COLO829 (cell line): ENCODE measurements around the gene DEPDC5.

Experiments used
- DNase-seq: peaks from one replicate; pipeline ENCODE4 v3.0.0; 2012; ENCODE audit warnings: low spot score

Gene DEPDC5

DNA sequence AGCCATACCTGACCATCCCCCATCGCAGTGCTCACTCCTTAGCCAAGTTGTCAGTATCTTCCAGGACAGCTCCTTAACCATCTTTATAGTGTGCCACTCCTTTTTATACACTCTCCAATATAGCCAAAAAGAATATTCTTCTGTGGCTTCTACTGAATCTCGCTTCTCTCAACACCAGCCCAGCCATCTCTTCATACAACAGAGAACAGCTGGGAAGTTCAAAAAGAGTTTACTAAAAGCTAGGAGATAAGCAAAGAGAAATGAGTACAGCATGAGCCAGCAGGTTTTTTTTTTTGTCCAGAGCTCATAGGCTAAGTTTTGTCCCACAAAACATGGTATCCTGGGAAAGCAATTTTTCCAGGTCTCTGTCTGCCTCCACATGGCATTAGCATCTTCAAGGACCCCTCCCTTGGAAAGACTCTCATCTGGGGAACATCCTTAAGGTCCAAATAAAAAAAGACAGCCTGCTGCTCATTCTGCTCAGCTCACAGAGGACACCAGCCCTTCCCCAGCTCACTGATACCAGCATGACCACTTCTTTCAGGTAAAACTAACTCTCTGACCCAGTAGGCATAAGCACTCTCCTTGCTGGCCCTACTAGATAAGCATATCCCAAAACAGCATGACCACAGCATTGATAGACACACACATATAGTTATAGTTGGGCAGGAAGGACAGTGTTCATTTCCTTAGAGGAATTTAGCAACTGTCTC, 141.7 kb downstream of the DEPDC5 start:
- no peak for DNase-seq

DNA sequence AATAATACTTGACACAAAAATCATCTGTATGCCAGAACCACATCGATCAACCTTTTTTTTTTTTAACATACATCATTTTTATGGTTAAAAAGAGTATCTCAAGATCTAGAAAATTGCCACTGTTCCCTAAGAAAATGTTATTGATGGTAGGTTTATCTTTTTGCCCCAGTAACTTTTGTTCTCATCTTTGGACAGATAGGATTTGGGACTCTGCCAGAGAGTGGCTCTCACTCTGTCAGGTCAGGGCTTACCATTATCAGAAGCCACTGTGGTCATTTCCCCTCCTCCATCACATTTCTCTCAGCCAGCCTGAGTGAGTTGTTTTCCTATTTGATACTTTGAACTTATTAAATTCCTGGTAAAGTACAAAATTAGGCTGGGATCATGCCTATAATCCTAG, 142.7 kb downstream of the DEPDC5 start:
- DNase-seq, result no peak

DNA sequence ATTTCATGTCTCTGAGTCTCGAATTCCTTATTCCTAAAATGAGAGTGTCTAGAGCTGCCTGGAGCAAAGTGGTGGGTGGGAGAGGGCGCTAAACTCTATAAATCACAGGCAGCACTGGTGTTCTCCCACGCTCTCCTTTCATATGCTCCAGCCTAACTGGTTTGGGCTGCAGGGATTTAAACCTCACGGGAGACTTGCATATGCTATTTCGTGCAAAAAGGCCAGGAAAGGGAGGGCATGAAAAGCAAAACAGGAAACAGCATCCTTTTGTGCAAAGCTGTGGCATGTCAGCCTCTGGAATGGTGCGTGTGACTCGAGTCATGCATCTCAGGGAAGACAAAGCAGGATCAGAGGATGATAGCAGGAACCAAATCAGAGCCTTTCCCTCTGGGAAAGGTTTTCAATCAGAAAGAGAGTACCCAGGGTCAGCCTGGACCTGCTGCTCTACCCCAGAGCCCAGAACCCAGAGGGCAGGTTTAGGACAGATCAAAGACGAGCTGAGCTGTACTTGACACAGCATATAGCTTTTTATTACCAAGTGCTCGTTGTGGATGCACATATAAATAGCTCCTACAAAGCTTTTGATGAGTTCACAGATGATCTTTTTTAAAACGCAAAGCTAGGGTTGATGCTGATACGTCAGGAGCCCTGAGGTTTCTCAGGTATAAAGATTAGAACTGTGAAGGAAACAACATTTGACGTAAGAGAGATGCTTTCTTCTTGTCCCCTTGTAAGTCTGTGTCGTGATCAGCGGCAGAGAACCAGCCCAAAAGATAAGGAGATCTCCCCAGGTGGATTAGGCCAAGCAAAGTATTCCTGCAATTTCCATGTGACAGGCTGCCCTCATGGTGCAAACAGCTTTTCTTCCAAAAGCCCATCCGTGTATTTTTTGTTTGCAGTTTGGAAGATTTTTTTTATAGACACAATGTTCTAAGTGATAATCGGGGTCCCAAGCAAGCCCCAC, 144.3 kb downstream of the DEPDC5 start:
- DNase-seq, result peak; percentile 84

DNA sequence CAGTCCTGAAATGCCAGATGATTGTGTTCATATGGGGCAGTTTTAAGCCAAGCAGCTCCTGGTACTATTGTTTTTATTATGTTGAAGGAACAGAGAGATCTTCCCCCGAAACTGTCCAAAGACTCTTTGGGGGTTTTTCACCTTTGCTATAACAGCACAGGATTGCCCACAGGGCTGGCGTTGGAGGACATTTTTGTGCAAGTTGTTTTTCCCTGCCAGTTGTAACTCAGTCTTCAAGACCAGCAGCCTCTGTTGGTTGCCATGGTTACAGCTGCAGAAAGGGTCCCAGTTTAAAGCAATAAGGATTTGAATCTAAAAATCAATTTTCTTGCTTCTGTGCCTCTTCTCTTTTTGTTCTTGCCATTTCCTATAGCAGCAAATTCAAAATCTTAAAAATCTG, 145.1 kb downstream of the DEPDC5 start:
- no peak for DNase-seq

DNA sequence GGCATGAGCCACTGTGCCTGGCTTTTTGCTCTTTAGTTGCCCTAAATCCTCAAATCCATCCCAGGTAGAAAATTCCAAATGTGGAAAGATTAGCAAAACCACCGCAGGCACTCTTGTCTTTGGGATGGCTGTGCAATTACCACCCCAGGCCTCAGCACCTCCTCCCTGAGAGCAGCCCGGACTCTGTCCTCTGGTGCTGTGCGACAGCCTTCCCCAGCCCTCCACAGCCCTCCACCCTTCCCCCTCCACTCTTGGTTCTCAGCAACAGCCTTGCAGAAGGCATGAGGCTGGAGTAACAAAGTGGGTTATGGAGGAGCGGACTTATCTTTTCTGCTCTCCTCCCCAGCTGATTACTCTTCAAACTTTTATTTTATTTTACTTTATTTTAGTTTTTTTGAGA, 145.8 kb downstream of the DEPDC5 start:
- no peak for DNase-seq

GRCh38 chr22:31901388-31902137, 147.7 kb downstream of the DEPDC5 start:
- DNase-seq, result no peak

- no peak for DNase-seq
Observed at GRCh38 chr22:31904651-31905050, 150.8 kb downstream of the DEPDC5 start.

DNA sequence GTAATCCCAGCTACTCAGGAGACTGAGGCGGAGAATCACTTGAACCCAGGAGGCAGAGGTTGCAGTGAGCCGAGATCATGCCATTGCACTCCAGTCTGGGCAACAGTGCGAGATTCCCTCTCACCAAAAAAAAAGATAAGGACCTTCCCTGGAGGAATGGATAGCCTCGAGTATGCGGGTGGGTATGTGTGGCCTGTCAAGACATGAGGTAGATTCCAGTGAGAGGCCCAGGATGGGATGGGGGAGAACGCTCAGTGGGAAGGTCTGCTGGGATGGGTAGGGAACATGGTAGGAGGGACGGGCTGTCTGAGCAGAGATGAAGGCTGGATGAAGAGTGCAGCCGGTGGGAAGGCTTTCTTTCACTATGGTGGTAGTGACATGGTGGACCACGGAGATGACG, 151.5 kb downstream of the DEPDC5 start:
- no peak for DNase-seq

- no peak for DNase-seq
Observed at GRCh38 chr22:31906086-31906485, 152.3 kb downstream of the DEPDC5 start.

DNA sequence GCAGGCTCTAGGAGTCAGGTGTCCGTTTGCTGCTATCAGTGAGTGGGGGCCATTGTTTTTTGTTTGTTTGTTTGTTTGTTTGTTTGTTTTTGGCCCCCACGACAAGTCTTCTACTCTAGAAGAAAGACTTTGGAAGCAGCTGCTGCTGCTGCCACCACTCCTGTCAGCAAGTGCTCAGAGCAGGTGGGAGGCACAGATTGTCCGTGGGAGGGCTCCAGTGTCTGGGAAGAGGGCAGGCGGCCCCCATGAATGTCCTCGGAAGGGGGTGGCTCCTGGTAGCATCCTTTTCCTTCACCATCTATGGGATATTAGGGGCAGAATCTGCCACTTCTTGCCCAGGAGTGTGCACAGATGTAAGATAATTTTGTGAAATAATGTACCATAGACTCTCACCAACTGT, 152.8 kb downstream of the DEPDC5 start:
- no peak for DNase-seq

DNA sequence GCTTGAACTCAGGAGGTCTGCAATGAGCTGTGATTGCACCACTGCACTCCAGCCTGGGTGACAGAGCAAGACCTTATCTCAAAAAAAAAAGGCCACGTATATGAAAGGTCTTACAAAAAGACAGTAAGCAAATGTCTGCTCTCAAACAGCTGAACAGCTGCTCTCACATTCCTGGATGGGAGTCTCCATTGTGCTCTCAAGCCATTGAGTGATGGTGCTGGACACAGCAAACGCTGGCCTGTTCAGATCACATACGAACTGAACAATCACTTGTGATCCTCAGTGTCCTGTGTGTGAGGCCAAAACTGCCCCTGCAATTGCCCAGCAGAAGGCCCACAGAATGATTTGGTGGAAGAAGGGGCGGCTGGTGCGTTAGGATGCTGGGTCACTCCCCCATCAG, 156.2 kb downstream of the DEPDC5 start:
- no peak for DNase-seq

GRCh38 chr22:31911565-31912406, 158.0 kb downstream of the DEPDC5 start:
- DNase-seq, result no peak

DNA sequence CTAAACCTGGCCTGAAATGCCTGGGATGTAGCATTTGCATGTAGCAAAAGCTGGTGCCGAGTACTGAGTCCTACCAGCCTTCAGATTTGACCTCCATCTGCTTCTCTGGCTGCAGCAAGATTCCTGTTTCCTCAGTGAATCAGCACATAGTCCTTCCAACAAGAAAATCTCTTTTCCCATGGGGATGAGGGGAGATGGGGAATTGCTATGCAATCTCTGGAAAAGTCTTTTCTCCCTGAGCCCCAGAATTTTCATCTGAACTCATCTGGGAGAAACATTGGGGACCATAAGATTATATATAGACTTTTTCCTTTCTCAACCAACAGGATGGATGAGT, 158.6 kb downstream of the DEPDC5 start:
- no peak for DNase-seq

DNA sequence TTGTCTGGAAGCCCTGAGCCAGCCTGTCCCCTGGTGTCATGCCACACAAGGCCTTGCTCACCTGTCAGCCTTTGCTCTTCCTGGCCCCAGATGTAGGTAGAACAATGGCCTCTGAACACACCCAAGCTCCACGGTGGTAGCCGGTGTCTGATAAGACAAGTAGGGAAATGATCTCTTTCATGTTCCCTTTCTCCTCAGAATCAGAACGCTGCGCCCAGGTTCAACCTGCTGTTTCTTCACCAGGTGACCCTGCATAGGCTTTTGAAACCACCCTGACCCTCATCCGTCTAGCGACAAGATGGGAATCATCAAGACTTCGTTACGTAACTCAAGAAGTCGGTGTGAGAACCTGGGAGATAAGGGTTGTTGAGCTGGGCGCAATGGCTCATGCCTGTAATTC, 161.8 kb downstream of the DEPDC5 start:
- DNase-seq, result no peak

DNA sequence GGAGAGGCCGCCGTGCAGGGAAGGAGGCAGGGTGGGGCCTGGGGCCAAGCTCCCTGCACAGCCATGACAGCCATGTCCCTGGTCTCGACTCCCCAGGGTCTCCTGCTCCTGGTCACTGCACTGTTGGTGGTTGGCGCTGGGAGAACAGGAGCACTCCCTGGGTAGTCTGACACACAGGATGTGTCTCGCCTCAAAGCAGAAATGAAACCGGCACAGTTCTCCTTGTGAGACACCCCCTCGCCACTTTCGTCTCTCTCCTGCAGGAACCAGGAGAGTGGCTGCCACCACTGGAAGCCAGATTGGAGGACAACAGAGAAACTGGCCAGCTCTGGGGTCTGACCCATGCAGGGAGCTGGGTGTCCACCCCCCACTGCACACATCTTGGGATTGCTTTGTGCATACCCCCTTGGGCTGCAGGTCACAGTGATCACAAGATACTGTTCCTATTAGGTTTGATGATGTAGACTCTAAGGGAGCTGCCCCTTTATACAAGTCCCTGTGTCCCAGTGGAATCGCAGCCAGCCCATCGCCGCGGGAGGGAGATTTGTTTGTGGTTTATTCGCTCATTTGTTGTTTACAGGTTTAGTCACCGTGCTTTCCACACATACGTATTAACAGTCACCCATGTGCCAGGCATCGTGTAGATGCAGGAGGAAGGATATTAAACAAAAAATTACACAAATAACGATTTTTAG, 163.6 kb downstream of the DEPDC5 start:
- no peak for DNase-seq

DNA sequence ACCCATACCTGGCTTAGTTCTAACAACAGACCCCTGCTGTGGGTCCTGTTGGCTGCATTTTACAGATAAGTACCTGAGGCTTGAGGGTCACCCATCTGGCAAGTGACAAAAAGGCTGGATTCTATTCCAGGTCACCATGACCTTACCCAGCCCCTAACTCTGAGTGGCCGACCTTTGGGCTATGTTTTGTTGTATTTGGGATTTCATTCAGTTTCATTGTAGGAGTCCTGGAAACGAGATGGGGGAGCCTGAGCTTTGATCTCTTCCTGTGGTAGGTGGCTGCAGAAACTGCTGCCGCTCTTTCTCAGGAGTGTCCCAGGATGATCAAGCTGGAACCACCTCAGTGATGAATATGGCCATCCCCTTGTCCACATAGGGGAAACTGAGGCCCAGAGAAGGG, 165.9 kb downstream of the DEPDC5 start:
- no peak for DNase-seq

GRCh38 chr22:31920306-31920705, 166.5 kb downstream of the DEPDC5 start:
- DNase-seq, result no peak

DNA sequence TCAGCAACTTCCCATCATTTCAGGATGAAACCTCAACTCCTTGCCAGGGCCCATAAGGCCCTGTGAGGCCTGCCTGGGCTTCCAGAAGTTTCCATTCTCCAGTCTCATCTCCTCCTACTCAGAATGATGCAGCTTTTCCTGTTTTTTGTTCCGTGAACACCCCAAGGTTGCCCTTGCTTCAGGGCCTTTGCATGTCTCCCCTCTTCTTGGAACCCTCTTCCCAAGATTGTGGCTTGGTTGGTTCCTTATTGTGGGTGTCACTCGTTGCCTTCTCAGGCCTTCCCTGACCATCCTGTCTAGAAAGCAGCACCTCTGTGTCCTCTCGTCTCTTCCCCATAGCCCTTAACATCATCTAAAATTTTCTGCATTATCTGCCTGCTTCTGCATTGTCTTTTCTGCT, 167.3 kb downstream of the DEPDC5 start:
- no peak for DNase-seq

DNA sequence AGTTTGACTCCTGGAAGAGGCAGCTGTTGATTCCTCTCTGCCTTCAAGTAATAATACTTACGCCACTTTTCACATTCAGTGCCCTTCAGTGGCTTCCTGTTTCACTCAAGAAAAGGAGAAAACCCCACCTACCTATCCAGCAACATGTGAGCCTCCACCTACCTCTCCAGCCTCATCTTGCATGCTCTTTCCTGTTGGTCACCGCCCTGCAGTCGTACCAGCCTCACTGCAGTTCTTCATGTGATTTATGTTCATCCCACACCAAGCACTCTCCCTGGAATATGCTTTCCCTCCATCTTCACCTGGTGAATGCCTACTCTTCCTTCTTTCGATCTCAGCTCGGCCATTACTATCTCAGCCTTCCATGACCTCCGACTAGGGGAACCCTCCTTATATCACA, 168.7 kb downstream of the DEPDC5 start:
- no peak for DNase-seq

DNA sequence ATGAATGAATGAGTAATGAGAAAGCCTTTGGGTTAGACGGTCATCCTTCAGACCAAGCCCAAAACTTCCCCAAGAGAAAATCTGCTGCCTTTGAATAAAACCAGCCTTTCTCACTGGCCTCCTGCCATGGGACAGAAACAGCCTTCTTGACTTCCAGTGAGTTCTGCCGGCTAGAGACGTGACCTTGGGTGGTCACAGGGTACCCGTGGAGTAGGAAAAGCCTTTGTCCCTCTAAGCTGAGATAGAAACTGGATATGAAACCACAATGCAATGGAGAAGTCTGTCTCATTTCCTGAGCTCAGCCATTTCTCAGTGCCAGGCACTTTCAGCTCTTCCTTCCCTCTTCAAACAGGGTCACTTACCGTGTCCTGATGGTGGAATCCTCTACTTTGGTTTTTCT, 169.3 kb downstream of the DEPDC5 start:
- no peak for DNase-seq

DNA sequence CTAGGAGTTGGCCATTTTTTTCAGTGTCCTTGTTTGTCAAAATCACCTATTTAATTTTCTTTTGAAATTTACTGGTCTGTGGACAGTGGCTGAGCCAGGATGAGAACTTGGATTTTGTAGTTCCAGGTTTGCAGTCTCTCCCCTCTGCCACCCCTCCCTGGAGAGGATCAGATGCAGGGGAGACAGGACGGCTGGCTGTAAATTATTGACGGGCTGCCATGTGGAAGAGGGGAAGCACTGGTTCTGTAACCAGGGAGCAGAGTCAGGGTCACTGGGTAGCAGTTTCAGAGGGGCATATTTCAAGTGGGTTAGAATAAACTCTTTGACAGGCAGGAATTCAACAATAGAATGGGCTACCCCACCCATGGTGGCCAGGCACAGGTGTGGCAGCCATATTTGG, 169.9 kb downstream of the DEPDC5 start:
- no peak for DNase-seq
